Brain microvascular endothelial cell (primary cell): ENCODE data around the gene IARS1.

Experiments used
- DNase-seq: peaks from one replicate; pipeline ENCODE4 v3.0.0-alpha.2; 2020
- H3K27ac ChIP-seq: fragments of 250-450 bp; sonication (Bioruptor Pico); 2 replicates; pipeline ENCODE4 v1.5.1; 2020; ENCODE audit warnings: mild to moderate bottlenecking, moderate library complexity
- H3K27me3 ChIP-seq: fragments of 250-450 bp; sonication (Bioruptor Pico); replicated peaks from 2 replicates; pipeline ENCODE4 v1.5.1; 2020; ENCODE audit warnings: mild to moderate bottlenecking
- H3K36me3 ChIP-seq: fragments of 250-450 bp; sonication (Bioruptor Pico); replicated peaks from 2 replicates; pipeline ENCODE4 v1.5.1; 2020; ENCODE audit warnings: mild to moderate bottlenecking
- H3K4me3 ChIP-seq: 2 replicates; pipeline ENCODE4 v1.5.1; 2011; ENCODE audit warnings: low read depth, mild to moderate bottlenecking, control low read depth, low read length, moderate library complexity
- CTCF ChIP-seq: IDR thresholded peaks from 2 replicates; pipeline ENCODE4 v1.5.1; 2011; ENCODE audit warnings: low read depth, mild to moderate bottlenecking, moderate library complexity, low read length, control low read depth, inconsistent platforms; ENCODE audit errors: missing control alignments
- in situ Hi-C: cut with HindIII; loops from 2 replicates; pipeline ENCODE4 v1.10.0; 2017; ENCODE audit warnings: low sequenced_read_pairs, low pct_ligation_motif_present

Gene IARS1

GRCh38 chr9:92328225-92328624 lies 34.7 kb upstream of the IARS1 start:
- in situ Hi-C loops: no loop called here
- Histone ChIP-seq H3K27me3 (no peaks in the 10 kb centered on the region), H3K4me3 (no peak overlapping the region), H3K27ac (no peak overlapping the region), H3K36me3 (no peaks in the 10 kb centered on the region)
- DNase-seq: peak; percentile 53
- TF ChIP-seq CTCF: peak; percentile 62

- Histone ChIP-seq H3K27me3 (no peaks in the 10 kb centered on the region), H3K4me3 (no peak overlapping the region), H3K27ac (no peak overlapping the region), H3K36me3 (peaks cover 5% of the 10 kb centered on the region)
- in situ Hi-C loops: no loop called here
- DNase-seq: no peak
- no peak for TF ChIP-seq CTCF
These were observed 33.9 kb upstream of the IARS1 start for GRCh38 chr9:92327283-92327850.

GRCh38 chr9:92325991-92326500 lies 32.5 kb upstream of the IARS1 start:
- Histone ChIP-seq H3K27ac (peak overlapping the region; percentile 99), H3K27me3 (no peaks in the 10 kb centered on the region), H3K4me3 (peak overlapping the region; percentile 86), H3K36me3 (peaks cover 8% of the 10 kb centered on the region)
- in situ Hi-C loops: no loop called here
- no peak for DNase-seq
- TF ChIP-seq CTCF: no peak

GRCh38 chr9:92325269-92325990 lies 31.9 kb upstream of the IARS1 start, which contains the start of the genes CENPP and NOL8:
CENPP (plus strand) TSS chr9:92325953.
NOL8 (minus strand) TSS chr9:92325350; CDS start chr9:92324161, 1,189 bp downstream.
- peak; percentile 0 for TF ChIP-seq CTCF
- Histone ChIP-seq H3K27ac (peak within 1 kb of the TSS; percentile 99), H3K27me3 (no peaks in the 10 kb centered on the region), H3K4me3 (peak within 1 kb of the TSS; percentile 86), H3K36me3 (peaks cover 8% of the 10 kb centered on the region)
- peak; percentile 84 for DNase-seq
- in situ Hi-C loops: no loop called here

GRCh38 chr9:92324889-92325268 lies 31.4 kb upstream of the IARS1 start:
- in situ Hi-C loops: no loop called here
- H3K36me3 ChIP-seq: peaks cover 11% of the 10 kb centered on the region

More at GRCh38 chr9:92324889-92325268, 31.4 kb upstream of the IARS1 start:
- TF ChIP-seq CTCF: peak; percentile 8
- no peaks in the 10 kb centered on the region for H3K27me3 ChIP-seq
- DNase-seq: no peak
- H3K4me3 ChIP-seq: peak overlapping the region; percentile 86
- peak overlapping the region; percentile 99 for H3K27ac ChIP-seq
